Stimulated activated CD4-positive, alpha-beta T cell treated with anti-CD3 and anti-CD28 coated beads, Interleukin-4, amount 100 ng/mL, for 1 hour (primary cell): Measurements from ENCODE around the gene SARS2.
A peak's percentile ranks its signal among the peaks of the same experiment; 100 is the strongest.
"Not testable (repeated sequence)": the region's sequence is repeated elsewhere in the genome, so short reads cannot be mapped to it uniquely, and the experiment has no call there.

Source experiments
- DNase-seq: peaks from one replicate; pipeline ENCODE4 v3.0.0-alpha.2; 2020

SARS2 gene

GRCh38 chr19:38890686-38891085 lies 39.9 kb downstream of the SARS2 start:
- no peak for DNase-seq

- DNase-seq = no peak
These were observed 40.8 kb downstream of the SARS2 start for GRCh38 chr19:38889803-38890202.

- DNase-seq = no peak
These were observed 41.7 kb downstream of the SARS2 start for GRCh38 chr19:38888876-38889275.

- not testable (repeated sequence) for DNase-seq
These were observed 45.9 kb downstream of the SARS2 start for GRCh38 chr19:38884691-38885090.

GRCh38 chr19:38883286-38883685 lies 47.3 kb downstream of the SARS2 start:
- DNase-seq = no peak

GRCh38 chr19:38880882-38881609 lies 49.5 kb downstream of the SARS2 start:
- no peak for DNase-seq

GRCh38 chr19:38880076-38880881 lies 50.3 kb downstream of the SARS2 start:
- no peak for DNase-seq

- DNase-seq = no peak
These were observed 51.2 kb downstream of the SARS2 start for GRCh38 chr19:38879400-38879751.

GRCh38 chr19:38878575-38879399 lies 51.8 kb downstream of the SARS2 start:
- DNase-seq = no peak

- DNase-seq = peak; percentile 70
These were observed 52.6 kb downstream of the SARS2 start, which contains the start of gene RINL for GRCh38 chr19:38877781-38878574. Gene RINL (minus strand): TSS chr19:38878275. CDS start chr19:38876742, 1,533 bp downstream.

- DNase-seq = no peak
These were observed 54.7 kb downstream of the SARS2 start for GRCh38 chr19:38875656-38876395.

GRCh38 chr19:38873400-38873799 lies 57.2 kb downstream of the SARS2 start:
- not testable (repeated sequence) for DNase-seq

GRCh38 chr19:38870612-38871011 lies 60.0 kb downstream of the SARS2 start:
- no peak for DNase-seq

- DNase-seq = peak; percentile 94
These were observed 60.5 kb downstream of the SARS2 start for GRCh38 chr19:38869836-38870607.

GRCh38 chr19:38869160-38869835 lies 61.3 kb downstream of the SARS2 start:
- peak; percentile 30 for DNase-seq

- no peak for DNase-seq
These were observed 62.0 kb downstream of the SARS2 start for GRCh38 chr19:38868551-38868950.

GRCh38 chr19:38867171-38867780 lies 63.3 kb downstream of the SARS2 start:
- no peak for DNase-seq
